Measurements from ENCODE around the gene IFI27L1.

Gene IFI27L1

DNA sequence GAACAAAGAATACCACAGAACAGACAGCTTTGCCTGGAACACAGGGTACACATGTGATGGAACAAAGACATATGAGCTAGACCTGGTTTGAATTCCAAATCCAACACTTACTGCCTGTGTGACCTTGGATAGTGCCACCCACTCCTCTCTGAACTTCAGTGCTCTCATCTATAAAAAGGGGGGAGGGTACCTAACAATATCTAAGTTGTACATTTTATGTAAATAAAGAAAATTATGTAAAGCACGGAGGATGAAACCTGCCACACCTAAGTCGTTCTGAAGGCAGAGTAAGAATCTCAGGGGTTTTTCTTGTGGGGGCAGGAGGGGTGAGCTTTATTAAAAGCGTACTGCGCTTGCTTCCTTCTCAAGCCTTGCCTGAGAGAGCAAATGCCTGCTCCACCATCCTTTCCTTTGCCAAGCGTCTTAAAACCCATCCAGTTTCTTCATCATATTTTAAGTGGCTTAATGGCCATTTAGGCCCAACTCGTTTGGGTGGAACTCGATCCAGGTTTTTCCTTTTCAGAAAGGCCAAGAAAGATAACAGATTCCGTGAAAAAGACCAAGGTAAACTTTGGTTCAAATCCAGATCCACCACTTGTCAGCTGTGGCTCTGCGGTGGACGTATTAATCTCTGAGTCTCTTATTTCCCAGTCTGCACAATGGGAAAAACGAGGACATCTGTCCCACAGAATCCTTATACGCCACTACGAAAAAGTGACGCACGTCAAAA is 1.1 kb upstream of the IFI27L1 start:
- no peak for DNase-seq (ENCODE audit: low read depth in 2 of 2)

DNA sequence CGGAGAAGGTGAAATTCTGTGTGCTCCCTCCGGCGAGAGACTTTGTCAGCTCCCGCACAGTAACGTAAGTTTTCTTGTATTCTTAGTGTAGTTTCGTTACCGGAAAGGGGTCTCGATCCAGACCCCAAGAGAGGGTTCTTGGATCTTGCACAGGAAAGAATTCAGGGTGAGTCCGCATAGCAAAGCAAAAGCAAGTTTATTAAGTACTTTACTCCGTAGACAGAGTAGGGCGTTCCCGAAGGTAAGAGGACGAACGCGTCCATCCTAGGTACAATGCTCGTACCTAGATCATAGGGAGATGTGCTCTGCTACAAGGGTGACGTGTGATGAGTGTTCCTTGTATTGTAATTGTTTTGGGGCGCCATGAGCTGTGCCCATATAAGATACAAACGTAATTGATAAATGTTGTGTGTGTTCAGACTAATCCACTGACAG is 293 bp downstream of the IFI27L1 start:
- DNase-seq (ENCODE audit: low read depth in 2 of 2): no peak

DNA sequence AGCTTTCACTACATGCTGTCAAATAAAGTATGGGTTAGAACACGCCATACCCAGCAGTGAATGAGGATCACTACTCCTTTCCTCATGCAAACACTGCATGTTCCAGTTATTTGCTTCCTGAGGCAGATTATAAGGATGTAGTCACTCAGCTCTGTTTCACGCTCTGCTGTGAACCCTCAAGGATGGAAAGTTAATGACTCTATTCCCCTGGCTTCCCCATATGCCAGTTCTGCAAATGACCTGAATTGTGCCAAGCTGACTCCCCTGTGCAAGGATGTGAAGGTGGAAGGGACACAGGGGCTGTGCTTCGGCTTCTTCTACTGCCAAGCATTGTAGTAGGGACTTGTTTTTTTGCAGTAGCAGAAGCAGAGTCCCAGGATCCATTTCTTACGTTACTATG is 6.8 kb downstream of the IFI27L1 start:
- DNase-seq (ENCODE audit: low read depth in 2 of 2): no peak

DNA sequence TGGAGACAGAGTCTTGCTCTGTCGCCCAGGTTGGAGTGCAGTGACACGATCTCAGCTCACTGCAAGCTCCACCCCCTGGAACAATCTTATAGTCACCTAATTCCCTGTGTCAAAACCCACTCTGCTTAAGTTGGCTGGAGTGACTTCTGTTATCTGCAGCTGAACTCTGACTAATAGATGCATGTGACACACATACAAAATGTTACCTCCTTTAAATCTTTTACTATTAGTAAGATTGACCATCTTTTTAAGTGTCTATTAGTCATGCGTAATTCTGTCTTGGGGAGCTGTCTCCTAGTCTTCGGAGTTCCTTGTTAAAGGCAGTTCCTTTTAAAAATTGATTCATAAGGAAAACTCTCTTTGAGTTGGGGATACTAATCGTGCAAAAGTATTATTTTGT is 7.4 kb downstream of the IFI27L1 start:
- DNase-seq (ENCODE audit: low read depth in 2 of 2): no peak

DNA sequence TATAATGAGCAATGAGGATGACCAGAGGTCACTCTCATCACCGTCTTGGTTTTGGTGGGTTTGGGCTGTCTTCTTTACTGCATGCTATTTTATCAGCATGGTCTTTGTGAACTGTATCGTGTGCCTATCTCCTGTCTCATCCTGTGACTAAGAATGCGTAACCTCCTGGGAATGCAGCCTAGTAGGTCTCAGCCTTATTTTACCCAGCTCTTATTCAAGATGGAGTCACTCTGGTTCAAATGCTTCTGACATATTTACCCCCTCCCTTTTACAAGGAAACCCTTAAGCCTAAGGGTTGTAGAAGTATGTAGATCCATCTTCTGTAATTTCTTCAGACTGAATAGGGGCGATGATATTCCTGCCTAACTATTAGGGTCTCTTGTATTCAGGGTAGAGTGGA is 8.4 kb downstream of the IFI27L1 start:
- DNase-seq (ENCODE audit: low read depth in 2 of 2): no peak

DNA sequence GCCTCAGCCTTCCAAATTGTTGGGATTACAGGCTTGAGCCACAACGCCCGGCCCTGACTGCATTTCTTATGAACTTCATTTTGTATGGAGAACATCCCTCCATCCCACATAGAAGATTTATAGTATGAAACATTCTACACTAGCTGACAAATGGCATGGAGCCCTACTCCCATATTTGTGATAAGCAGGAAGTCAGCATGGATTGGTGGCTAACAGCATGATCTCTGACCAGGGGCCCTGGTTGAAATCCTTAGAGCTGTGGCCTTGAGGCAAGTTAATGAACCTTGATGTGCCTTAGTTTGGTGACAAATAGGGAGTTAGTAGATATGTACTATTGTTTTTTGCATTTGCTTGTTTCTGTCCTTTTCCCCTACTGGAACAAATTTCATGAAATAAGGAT is 12.3 kb downstream of the IFI27L1 start:
- no peak for DNase-seq (ENCODE audit: low read depth in 2 of 2)

DNA sequence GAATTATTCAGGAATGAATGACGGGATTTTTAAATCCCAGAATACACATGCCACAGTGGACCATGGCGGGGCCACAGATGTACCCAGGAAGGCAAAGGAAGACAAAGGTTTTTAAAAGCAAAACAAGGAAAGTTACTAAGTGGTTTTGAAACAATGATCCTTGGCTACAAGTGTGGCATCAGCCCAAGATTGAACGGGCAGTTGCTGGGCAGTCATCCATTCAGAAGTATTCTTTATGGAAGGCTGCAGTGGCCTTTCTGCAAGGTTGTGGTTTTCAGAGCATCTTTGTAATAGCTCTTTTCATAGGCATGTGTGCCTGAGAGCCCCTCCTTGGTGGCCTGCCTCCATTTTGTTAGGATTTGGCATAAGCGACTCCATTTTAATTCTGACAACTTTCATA is 16.0 kb downstream of the IFI27L1 start:
- no peak for DNase-seq (ENCODE audit: low read depth in 2 of 2)

DNA sequence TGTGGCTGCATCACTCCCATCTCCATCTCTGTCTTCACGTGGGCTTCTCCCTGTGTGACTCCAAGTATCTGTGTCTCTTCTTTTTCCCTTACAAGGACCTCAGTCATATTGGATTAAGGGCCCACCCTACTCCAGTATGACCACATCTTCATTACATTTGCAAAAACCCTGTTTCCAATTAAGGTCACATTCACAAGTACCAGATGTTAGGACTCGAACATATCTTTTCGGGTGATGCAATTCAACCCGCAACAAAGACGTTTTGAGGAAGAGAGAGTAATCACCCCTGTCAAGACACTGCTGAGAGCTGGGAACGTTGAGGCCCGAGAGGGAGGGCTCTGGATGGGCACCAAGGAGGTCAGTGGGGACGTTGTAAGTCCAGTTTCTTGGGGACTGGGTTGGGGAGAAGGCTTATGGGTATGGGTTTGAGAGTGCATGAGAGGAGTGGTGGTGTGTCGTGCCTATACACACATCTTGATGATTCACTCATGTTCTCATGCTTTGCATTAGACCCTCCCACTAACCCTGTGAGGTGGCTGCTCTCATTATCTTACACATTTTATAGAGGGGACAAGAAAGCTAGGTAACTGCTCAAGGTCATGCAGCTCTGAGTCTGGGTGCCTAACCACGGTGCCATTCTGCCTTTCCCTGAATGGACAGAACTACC is 17.3 kb downstream of the IFI27L1 start:
- no peak for DNase-seq (ENCODE audit: low read depth in 2 of 2)

DNA sequence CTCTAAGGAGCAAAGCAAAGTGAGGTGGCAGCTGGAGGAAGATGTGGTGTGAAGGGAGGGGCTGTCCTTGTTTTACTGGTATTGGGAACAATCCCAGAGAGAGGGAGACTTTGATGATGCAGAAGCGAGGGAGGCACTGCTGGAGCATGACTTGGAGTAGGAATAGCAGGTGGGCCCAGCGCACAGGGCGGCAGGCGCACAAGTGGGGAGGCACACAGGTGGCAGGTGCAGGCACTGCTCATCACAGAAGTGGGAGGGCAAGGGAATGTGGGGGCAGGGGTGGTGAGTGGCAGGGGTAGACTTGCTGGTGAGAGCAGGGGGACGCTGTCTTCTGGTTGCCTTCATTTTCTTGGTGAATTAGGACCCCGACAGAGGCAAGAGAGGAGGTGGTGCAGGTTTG is 17.9 kb downstream of the IFI27L1 start:
- DNase-seq (ENCODE audit: low read depth in 2 of 2): no peak

DNA sequence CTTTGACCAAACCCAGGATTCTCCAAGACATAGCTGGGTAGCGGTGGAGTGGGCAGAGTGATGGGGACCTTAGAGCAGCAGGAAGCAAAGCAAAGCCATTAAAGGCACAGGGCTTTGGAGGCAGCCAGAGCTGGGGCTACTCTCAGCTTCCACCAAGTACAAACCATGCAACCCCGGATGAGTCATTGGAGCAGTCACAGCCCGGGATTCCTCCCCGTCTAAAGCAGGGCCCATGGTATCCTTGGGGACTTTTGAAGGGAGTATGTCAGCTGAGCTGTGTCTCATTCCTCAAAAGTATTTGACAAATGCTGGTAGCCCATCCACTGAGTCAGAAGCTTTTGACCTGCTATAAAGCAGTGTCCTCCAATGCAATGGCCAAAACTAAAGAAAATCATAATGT is 19.7 kb downstream of the IFI27L1 start:
- no peak for DNase-seq (ENCODE audit: low read depth in 2 of 2)

DNA sequence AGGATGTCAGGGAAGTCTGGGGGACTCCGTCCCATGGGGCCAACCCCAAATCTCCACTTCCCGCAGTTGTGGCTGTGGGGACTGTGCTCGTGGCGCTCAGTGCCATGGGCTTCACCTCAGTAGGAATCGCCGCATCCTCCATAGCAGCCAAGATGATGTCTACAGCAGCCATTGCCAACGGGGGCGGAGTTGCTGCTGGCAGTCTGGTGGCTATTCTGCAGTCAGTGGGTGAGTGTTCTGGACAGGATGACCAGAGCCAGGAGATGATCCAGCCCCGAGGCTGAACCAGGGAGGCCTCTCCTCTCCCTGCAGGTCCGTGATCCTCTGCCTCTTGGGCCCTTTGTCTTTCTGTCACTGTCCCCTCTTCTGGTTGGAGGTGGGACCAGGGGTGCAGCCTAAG is 20.6 kb downstream of the IFI27L1 start:
- DNase-seq (ENCODE audit: low read depth in 2 of 2): no peak

DNA sequence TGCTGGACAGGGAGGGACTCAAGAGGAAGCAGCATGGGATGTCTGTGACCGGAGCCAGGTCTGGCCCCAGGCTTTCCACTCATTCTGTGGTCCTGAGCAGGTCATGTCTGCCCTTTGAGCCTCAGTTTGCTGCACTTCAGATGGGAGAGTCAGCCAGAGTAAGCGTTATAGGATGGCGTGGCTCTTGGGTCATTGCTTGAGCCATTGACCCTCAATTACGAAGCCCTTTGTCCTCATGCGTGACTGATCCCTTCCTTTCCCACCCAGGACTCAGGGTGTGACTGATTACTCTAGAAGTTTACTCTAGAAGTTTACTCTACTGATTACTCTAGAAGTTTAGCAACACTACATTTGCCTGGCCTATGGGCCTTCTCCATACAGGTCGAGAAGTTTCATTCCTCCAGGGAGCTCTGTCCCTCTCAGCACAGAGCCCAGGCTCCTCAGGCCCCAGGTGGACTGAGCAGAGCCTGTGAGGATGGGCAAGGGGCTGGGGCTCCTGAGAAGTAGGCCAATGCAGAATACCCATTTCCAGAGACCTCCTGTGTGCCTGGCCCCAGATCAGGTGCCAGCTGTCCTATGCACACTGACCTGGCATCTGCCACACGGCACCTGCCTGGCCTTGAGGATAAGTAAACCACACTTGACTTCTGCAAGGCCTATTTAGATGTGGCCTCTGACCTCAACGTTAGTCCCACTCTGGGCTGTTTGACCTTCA is 21.8 kb downstream of the IFI27L1 start:
- DNase-seq (ENCODE audit: low read depth in 2 of 2): no peak

DNA sequence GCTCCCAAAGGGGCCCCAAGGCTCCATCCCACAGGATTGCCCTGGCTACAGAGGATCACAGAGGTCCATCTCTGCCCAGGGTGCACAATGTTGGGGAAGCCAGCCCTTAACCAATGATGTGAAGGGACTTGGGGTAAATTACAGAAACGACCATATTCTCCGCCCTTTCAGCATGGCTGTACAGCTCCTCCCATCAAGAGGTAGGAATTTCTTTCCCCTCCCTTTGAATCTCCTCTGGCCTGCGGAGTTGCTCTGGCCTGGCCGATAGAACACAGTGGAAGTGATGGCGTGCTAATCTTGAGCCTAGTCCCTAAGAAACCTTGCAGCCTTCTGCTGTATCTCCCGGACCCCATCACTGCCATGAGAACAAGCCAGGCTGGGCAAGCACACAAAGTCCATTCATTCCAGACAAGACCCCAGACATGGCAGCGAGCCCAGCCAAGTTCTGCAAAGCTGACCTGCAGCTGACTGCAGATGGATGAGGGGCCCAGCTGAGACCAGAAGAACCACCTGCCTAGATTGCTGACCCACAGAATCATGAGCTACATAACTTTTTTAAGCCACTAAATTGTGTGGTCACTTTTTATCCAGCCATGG is 22.5 kb downstream of the IFI27L1 start:
- no peak for DNase-seq (ENCODE audit: low read depth in 2 of 2)

DNA sequence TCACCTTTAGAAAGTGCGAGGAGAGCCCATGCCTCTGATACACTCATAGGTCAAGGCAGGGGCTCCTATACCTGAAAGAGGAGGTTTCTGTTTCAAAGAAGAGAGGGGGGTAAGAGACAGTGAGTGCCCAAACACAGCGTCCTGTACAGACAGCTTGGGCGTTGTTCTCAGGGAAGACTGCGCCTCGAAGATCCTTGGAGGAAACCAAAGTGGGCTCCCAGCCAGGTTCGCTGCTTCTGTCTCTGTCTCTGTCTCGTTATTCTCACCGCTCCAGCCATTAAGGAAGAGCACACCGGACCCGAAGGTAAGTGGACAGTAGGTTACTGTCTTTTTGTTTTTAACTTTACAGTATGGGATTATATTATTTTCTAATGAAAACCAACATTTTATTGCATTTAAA is 23.6 kb downstream of the IFI27L1 start:
- no peak for DNase-seq (ENCODE audit: low read depth in 2 of 2)

DNA sequence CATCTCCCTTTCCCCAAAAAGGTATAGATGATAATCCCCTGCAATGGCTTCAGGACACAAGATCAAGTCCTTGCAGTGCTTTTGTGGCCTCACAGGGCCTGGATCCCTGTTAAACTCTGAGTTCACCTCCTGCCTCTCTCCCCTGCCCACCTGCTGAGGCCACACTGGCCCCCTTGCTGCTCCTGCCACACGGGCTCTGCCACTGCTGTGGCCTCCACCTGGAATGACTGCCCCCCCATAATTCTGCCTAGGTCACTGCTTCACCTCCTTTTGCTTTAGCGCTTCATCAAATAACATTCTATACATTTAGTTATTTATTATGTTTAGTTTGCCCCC is 28.8 kb downstream of the IFI27L1 start:
- no peak for DNase-seq (ENCODE audit: low read depth in 2 of 2)

DNA sequence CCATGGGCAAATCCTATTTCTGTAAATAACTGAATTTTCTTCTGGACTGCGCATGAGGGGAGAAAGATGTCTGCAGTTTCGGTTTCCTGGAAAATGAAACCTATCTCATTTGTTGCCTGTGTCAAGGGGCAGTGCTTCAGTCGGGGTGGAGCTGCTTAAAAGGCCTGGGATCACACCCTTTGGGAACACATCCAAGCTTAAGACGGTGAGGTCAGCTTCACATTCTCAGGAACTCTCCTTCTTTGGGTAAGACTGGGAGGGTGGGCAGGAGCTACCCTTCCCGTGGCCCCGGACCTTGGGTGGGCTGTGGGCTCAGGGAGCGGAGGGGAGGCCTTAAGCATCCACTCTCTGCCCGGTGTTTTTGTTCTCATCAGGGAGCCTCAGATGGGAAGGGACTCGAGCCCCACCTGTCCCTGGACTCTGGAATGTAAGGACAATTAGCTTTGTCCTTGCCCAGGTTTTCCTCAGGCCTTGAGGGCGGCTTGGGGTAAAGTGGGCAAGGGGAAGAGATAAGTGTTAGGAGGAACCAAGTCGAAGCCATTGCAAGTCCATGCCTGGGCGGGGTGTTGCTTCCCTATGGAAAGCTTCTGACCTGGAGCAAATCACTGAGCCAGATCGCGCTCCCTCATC is 29.6 kb downstream of the IFI27L1 start, which contains the start of gene IFI27:
Gene IFI27, plus strand, starts transcription at position 185 of the 630 bp plus-strand sequence.
- DNase-seq (ENCODE audit: low read depth in 2 of 2): no peak

DNA sequence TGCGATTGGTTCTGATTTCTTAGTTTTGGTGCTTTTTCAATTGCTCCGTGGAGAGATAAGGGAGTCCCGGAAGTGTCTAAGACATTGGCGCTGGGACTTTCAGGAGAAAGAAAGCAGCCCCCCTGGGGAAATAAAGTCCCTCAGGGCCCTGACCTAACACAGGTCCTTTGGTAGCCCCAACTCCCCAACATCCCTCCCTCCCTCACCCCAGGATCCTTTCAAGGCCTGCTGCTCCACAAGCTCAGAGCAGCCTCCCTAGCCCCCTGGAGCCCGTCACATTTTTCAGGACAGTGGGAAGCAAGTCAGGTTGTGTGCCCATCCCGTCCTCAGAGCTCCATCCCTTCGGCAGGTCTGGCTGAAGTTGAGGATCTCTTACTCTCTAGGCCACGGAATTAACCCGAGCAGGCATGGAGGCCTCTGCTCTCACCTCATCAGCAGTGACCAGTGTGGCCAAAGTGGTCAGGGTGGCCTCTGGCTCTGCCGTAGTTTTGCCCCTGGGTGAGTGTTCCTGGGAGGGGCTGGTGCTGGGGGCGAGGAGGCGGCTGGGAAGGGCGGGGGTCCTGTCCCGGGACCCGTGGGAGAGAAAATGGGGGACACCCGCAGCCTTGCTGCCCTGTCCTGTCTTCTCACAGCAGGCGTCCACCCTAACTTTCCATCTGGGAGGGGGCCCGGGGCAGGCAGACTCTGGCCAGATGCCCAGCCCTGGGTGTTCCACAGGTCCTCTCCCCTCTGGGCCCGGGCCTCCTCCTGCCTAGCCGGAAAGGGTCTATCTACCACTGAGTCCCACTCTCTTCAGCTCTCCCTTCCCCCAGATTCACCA is 30.4 kb downstream of the IFI27L1 start:
- no peak for DNase-seq (ENCODE audit: low read depth in 2 of 2)

DNA sequence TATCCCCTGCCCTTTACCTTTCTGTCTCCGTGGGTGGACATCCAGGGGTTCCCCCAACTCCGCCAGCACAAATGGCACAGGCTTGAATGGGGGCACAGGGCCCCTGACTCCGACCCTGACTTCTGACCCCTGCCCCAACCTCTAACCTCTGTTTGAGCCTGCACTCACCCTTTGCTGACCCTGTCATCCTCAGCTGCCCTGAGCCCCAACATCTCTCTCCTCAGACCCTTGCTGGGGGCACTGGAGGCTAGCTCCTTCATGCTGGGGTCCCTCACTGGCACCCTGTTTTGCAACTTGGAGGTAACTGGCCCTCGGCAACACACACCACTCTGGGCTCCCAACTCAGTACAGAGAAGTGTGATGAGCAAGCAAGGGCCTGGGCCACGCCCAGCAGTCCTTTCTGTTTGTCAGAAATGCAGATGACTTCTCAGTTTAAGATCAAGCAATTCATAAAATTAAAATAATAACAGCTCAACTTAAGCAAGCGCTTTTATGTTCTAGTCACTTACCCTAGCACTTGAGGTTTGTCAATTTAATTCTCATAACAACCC is 31.5 kb downstream of the IFI27L1 start:
- DNase-seq (ENCODE audit: low read depth in 2 of 2): no peak

DNA sequence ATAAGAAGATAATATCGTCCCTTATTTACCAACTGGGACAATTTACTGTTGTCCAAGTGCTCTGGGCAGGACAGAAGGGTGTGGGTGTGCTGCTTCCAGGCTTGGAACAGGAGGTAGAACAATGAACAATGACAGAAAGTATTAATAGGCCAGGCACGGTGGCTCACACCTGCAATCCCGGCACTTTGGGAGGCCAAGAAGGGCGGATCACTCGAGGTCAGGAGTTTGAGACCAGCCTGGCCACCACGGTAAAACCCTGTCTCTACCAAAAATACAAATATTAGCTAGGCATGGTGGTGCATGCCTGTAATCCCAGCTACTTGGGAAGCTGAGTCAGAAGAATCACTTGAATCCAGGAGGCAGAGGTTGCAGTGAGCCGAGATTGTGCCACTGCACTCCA is 32.0 kb downstream of the IFI27L1 start:
- no peak for DNase-seq (ENCODE audit: low read depth in 2 of 2)

DNA sequence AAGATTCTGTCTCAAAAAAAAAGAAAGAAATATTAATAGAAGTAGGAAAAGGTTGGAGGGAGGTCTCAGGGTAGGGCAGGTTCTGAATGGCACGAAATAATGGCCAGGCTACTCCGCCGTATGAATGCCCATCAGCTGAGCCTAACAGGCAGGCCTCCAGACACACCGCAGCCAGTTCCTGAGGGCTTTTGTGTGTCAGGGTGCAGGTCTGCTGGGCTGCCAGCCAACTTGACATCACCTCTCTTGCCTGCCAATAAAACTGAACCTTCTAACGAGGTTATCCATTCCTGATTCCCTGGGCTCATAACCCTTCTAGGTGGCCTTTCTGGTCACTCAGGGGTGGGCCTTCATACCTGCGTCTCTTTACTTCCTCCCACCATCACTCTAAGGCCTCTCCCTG is 32.4 kb downstream of the IFI27L1 start:
- no peak for DNase-seq (ENCODE audit: low read depth in 2 of 2)

Data from stimulated activated CD8-positive, alpha-beta memory T cell treated with anti-CD3 and anti-CD28 coated beads, Interleukin-2, amount 100 ng/mL, for 1 hour (primary cell).